Right lung (tissue), 5 donors: ENCODE data around the gene COG5. TPM values are rescaled to one million over a fixed set of nuclear protein-coding genes. Genes with fewer than 3 reads are reported as not detected.

Source experiments
- DNase-seq, 2 donors: peaks; one replicate each; pipeline ENCODE4 v3.0.0-alpha.2; 2013
- polyA plus RNA-seq, 5 donors: library from polyadenylated mRNA; unstranded; fragments of 120-200 nt; gene quantifications; one replicate each; pipeline versions ENCODE4 v1.2.1 to v1.2.3, GENCODE V29; 2013; ENCODE audit warnings: inconsistent platforms in 1 of 5, low replicate concordance in 1 of 5; ENCODE audit not compliant: insufficient read length in 5 of 5, insufficient read depth in 1 of 5

Gene COG5
- polyA plus RNA-seq, 5 donors: 24.7 to 35.3 (median 32.1) TPM

GRCh38 chr7:107396081-107396480 lies 167.6 kb downstream of the COG5 start:
- DNase-seq: no peak

- DNase-seq: no peak
Observed at GRCh38 chr7:107394831-107395230, 168.9 kb downstream of the COG5 start.

GRCh38 chr7:107394276-107394675 lies 169.4 kb downstream of the COG5 start:
- no peak for DNase-seq

GRCh38 chr7:107392830-107393229 lies 170.9 kb downstream of the COG5 start:
- DNase-seq: no peak

- DNase-seq: no peak
Observed at GRCh38 chr7:107390916-107391315, 172.8 kb downstream of the COG5 start.

- no peak for DNase-seq
Observed at GRCh38 chr7:107388604-107389003, 175.1 kb downstream of the COG5 start.

- DNase-seq: no peak
Observed at GRCh38 chr7:107387573-107388219, 176.0 kb downstream of the COG5 start.

GRCh38 chr7:107387128-107387527 lies 176.6 kb downstream of the COG5 start:
- DNase-seq: no peak

GRCh38 chr7:107386548-107387102 lies 177.1 kb downstream of the COG5 start:
- no peak for DNase-seq

- no peak for DNase-seq
Observed at GRCh38 chr7:107384025-107384424, 179.7 kb downstream of the COG5 start.

GRCh38 chr7:107383203-107383602 lies 180.5 kb downstream of the COG5 start:
- no peak for DNase-seq

- no peak for DNase-seq
Observed at GRCh38 chr7:107381453-107381852, 182.3 kb downstream of the COG5 start.

- no peak for DNase-seq
Observed at GRCh38 chr7:107373354-107373753, 190.4 kb downstream of the COG5 start.

GRCh38 chr7:107372298-107372697 lies 191.4 kb downstream of the COG5 start:
- no peak for DNase-seq

GRCh38 chr7:107370816-107371215 lies 192.9 kb downstream of the COG5 start:
- no peak for DNase-seq

- DNase-seq: no peak
Observed at GRCh38 chr7:107364787-107365186, 198.9 kb downstream of the COG5 start.

- DNase-seq: no peak
Observed at GRCh38 chr7:107359520-107360316, 204.0 kb downstream of the COG5 start.

- DNase-seq: no peak
Observed at GRCh38 chr7:107355616-107356015, 208.1 kb downstream of the COG5 start.

GRCh38 chr7:107354640-107355039 lies 209.1 kb downstream of the COG5 start:
- no peak for DNase-seq

GRCh38 chr7:107353701-107354100 lies 210.0 kb downstream of the COG5 start:
- no peak for DNase-seq

- DNase-seq: no peak
Observed at GRCh38 chr7:107345898-107346297, 217.8 kb downstream of the COG5 start.

- no peak for DNase-seq
Observed at GRCh38 chr7:107344799-107345198, 218.9 kb downstream of the COG5 start.

- no peak for DNase-seq
Observed at GRCh38 chr7:107344286-107344685, 219.4 kb downstream of the COG5 start.
